ENCODE data around the gene HINT2. TPM values are rescaled to one million over a fixed set of nuclear protein-coding genes. Genes with fewer than 3 reads are reported as not detected.

Gene HINT2
- polyA plus RNA-seq, 1 experiment = 17.5 TPM

- no peak overlapping the region for H3K27ac ChIP-seq (ENCODE audit: low read depth, low read length)
- POLR2A ChIA-PET = no interaction called here
- TF ChIP-seq CTCF (IDR thresholded peaks at IDR 0.05; ENCODE audit: low read depth, low read length) = no peak
- H3K9me3 ChIP-seq (ENCODE audit: control insufficient read depth, insufficient read depth, low read length) = no peaks in the 10 kb centered on the region; the same call in 1 of the 2 replicates
- CTCF ChIA-PET = interaction anchor here (1.0 to 1.6 kb wide), 4 partner anchors 17 to 85 kb away, joined by 3 to 4 read pairs (median 4); partner anchors contain the start of gene HINT2
- no peaks in the 10 kb centered on the region for H3K27me3 ChIP-seq (ENCODE audit: control insufficient read depth, insufficient read depth, low read length)
- no peak overlapping the region for H3K4me3 ChIP-seq (ENCODE audit: low read depth, low read length)
- DNase-seq (ENCODE audit: low read depth, low spot score) = no peak
Observed at GRCh38 chr9:35797311-35798109, 17.3 kb downstream of the HINT2 start.

DNA sequence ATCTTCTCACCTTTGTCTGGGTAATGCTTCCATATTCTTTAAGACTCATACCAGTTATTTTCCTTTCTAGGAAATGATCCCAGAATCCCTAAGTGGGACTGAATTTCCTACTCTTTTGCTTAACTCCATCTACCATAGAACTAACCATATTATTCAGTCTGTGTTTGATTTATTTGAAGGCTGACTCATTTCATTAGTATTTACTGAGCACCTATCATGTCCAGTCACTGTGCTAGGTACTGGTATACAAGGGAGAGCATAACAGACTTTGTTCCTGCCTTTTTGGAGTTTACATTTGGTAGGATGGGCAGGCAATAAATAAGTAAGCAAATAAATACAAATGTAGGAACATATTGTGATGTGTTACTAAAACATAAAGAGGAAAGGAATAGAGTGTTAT lies 19.1 kb downstream of the HINT2 start:
- Histone ChIP-seq H3K4me3 (ENCODE audit: low read depth, low read length) (no peak overlapping the region), H3K9me3 (ENCODE audit: control insufficient read depth, insufficient read depth, low read length) (no peaks in the 10 kb centered on the region; the same call in 1 of the 2 replicates), H3K27me3 (ENCODE audit: control insufficient read depth, insufficient read depth, low read length) (no peaks in the 10 kb centered on the region), H3K27ac (ENCODE audit: low read depth, low read length) (no peak overlapping the region)
- ChIA-PET POLR2A (no interaction called here), CTCF (interaction anchor here (1.9 kb wide), 1 partner anchor 86 kb away, joined by 8 read pairs; no protein-coding TSS in a partner anchor)
- TF ChIP-seq CTCF (IDR thresholded peaks at IDR 0.05; ENCODE audit: low read depth, low read length) = no peak
- no peak for DNase-seq (ENCODE audit: low read depth, low spot score)

DNA sequence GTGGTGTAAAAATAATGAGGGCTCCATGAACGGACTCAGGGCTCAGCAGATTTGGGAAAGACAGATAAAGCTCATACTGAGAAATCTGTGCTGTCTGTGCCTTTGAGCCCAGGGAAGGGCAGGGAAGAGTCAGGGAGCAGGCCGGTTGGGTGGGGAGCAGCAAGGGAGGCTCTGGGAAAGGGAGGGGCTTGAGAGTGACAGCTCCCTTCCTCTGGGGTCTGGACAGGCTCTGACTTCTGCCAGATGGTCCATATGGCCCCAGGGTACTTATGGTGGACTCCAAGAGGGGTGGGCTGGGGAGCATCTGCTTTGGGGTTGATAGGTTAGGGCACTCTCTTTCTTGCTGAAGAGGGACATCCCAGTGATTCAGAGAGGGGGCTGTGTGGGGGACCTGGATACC lies 21.4 kb downstream of the HINT2 start:
- no peak for TF ChIP-seq CTCF (IDR thresholded peaks at IDR 0.05; ENCODE audit: low read depth, low read length)
- peak overlapping the region; percentile 36 for H3K4me3 ChIP-seq (ENCODE audit: low read depth, low read length)
- no peaks in the 10 kb centered on the region for H3K27me3 ChIP-seq (ENCODE audit: control insufficient read depth, insufficient read depth, low read length)
- no peaks in the 10 kb centered on the region; the same call in 1 of the 2 replicates for H3K9me3 ChIP-seq (ENCODE audit: control insufficient read depth, insufficient read depth, low read length)
- CTCF ChIA-PET = interaction anchor here (1.2 to 2.2 kb wide), 2 partner anchors 33 to 89 kb away, joined by 7 to 9 read pairs; no protein-coding TSS in a partner anchor
- POLR2A ChIA-PET = no interaction called here
- no peak overlapping the region for H3K27ac ChIP-seq (ENCODE audit: low read depth, low read length)
- no peak for DNase-seq (ENCODE audit: low read depth, low spot score)

GRCh38 chr9:35792826-35793225 lies 22.0 kb downstream of the HINT2 start:
- ChIA-PET CTCF (interaction anchor here (0.9 to 2.2 kb wide), 3 partner anchors 34 to 132 kb away, joined by 3 to 9 read pairs (median 7); no protein-coding TSS in a partner anchor), POLR2A (no interaction called here)
- Histone ChIP-seq H3K27me3 (ENCODE audit: control insufficient read depth, insufficient read depth, low read length) (no peaks in the 10 kb centered on the region), H3K4me3 (ENCODE audit: low read depth, low read length) (peak overlapping the region; percentile 36), H3K27ac (ENCODE audit: low read depth, low read length) (no peak overlapping the region), H3K9me3 (ENCODE audit: control insufficient read depth, insufficient read depth, low read length) (no peaks in the 10 kb centered on the region; the same call in 1 of the 2 replicates)
- DNase-seq (ENCODE audit: low read depth, low spot score) = no peak
- TF ChIP-seq CTCF (IDR thresholded peaks at IDR 0.05; ENCODE audit: low read depth, low read length) = no peak
